ENCODE measurements around the gene FOXQ1. TPM values are rescaled to one million over a fixed set of nuclear protein-coding genes. Genes with fewer than 3 reads are reported as not detected.

FOXQ1 gene
- total RNA-seq, 1 donor from 2014 or later = 12.3 TPM

- peaks cover 5% of the 10 kb centered on the region for H3K27me3 ChIP-seq
- no peak for TF ChIP-seq CTCF (IDR thresholded peaks at IDR 0.05)
- no peaks in the 10 kb centered on the region for H3K9me3 ChIP-seq
- DNase-seq = no peak
- no peak for ATAC-seq
- no peaks in the 10 kb centered on the region for H3K4me1 ChIP-seq
- H3K36me3 ChIP-seq = no peaks in the 10 kb centered on the region
- H3K4me3 ChIP-seq = no peak overlapping the region
- no peak overlapping the region for H3K27ac ChIP-seq
- intact Hi-C loops (cut with DNase I) = no loop called here
These were observed 33.7 kb upstream of the FOXQ1 start for GRCh38 chr6:1278061-1278720.

GRCh38 chr6:1279065-1279464 lies 32.8 kb upstream of the FOXQ1 start:
- ATAC-seq (no peak), DNase-seq (no peak)
- H3K27ac ChIP-seq = no peak overlapping the region
- intact Hi-C loops (cut with DNase I) = no loop called here
- no peaks in the 10 kb centered on the region for H3K4me1 ChIP-seq
- TF ChIP-seq CTCF (IDR thresholded peaks at IDR 0.05) = no peak
- H3K36me3 ChIP-seq = no peaks in the 10 kb centered on the region
- H3K9me3 ChIP-seq = no peaks in the 10 kb centered on the region
- H3K4me3 ChIP-seq = no peak overlapping the region
- H3K27me3 ChIP-seq = peaks cover 5% of the 10 kb centered on the region

GRCh38 chr6:1280666-1281300 lies 31.1 kb upstream of the FOXQ1 start:
- Histone ChIP-seq H3K27me3 (peaks cover 5% of the 10 kb centered on the region), H3K36me3 (no peaks in the 10 kb centered on the region), H3K4me1 (no peaks in the 10 kb centered on the region), H3K9me3 (no peaks in the 10 kb centered on the region), H3K27ac (no peak overlapping the region), H3K4me3 (no peak overlapping the region)
- TF ChIP-seq CTCF (IDR thresholded peaks at IDR 0.05) = no peak
- ATAC-seq = no peak
- intact Hi-C loops (cut with DNase I) = no loop called here
- no peak for DNase-seq

- no peak for TF ChIP-seq CTCF (IDR thresholded peaks at IDR 0.05)
- ATAC-seq (no peak), DNase-seq (no peak)
- no peaks in the 10 kb centered on the region for H3K9me3 ChIP-seq
- no peaks in the 10 kb centered on the region for H3K36me3 ChIP-seq
- no peak overlapping the region for H3K27ac ChIP-seq
- H3K27me3 ChIP-seq = peaks cover 5% of the 10 kb centered on the region
- intact Hi-C loops (cut with DNase I) = no loop called here
- H3K4me3 ChIP-seq = no peak overlapping the region
- H3K4me1 ChIP-seq = no peaks in the 10 kb centered on the region
These were observed 30.2 kb upstream of the FOXQ1 start for GRCh38 chr6:1281746-1282145.

- no peaks in the 10 kb centered on the region for H3K9me3 ChIP-seq
- no peak for TF ChIP-seq CTCF (IDR thresholded peaks at IDR 0.05)
- no peaks in the 10 kb centered on the region for H3K36me3 ChIP-seq
- no peaks in the 10 kb centered on the region for H3K4me1 ChIP-seq
- intact Hi-C loops (cut with DNase I) = no loop called here
- H3K27me3 ChIP-seq = no peaks in the 10 kb centered on the region
- H3K27ac ChIP-seq = no peak overlapping the region
- ATAC-seq = no peak
- DNase-seq = no peak
- H3K4me3 ChIP-seq = no peak overlapping the region
These were observed 28.4 kb upstream of the FOXQ1 start for GRCh38 chr6:1283501-1283900.

Measured in upper lobe of right lung (tissue), 1 donor.